Breast epithelium (tissue), 3 donors: ENCODE measurements around the gene RB1.

Experiments
- CTCF ChIP-seq, 3 donors: fragments of 450-650 bp; IDR thresholded peaks; one replicate each; pipeline ENCODE4 v1.5.1; 2016 to 2017; ENCODE audit warnings: antibody characterized with exemption in 3 of 3, mild to moderate bottlenecking in 3 of 3, moderate library complexity in 3 of 3
- POLR2A ChIP-seq: fragments of 450-650 bp; IDR thresholded peaks from one replicate; pipeline ENCODE4 v1.6.1; 2016; ENCODE audit warnings: antibody characterized with exemption, mild to moderate bottlenecking, moderate library complexity
- POLR2AphosphoS5 ChIP-seq, 3 donors: sonication (generic); formaldehyde crosslinking; IDR thresholded peaks; one replicate each; pipeline ENCODE4 v1.6.1; 2017; ENCODE audit warnings: antibody characterized with exemption in 3 of 3

GRCh38 chr13:48255090-48255489 lies 48.5 kb upstream of the RB1 start:
- no peak for TF ChIP-seq POLR2A
- no peak for TF ChIP-seq CTCF (IDR thresholded peaks at IDR 0.05)
- TF ChIP-seq POLR2AphosphoS5 (IDR thresholded peaks at IDR 0.05), result no peak
